Hepatocyte (in vitro differentiated cells): Measurements from ENCODE around the gene ANKRD44. TPM values are rescaled to one million over a fixed set of nuclear protein-coding genes. Genes with fewer than 3 reads are reported as not detected.

Experiments used
- DNase-seq: peaks from one replicate; pipeline ENCODE4 v3.0.0-alpha.2; 2016; ENCODE audit warnings: low spot score
- H2AFZ ChIP-seq: fragments of 200-600 bp; sonication (generic); 2 replicates; pipeline ENCODE4 v1.6.0; 2016; ENCODE audit warnings: antibody characterized with exemption, mild to moderate bottlenecking
- H3K27ac ChIP-seq: fragments of 200-600 bp; sonication (generic); 2 replicates; pipeline ENCODE4 v1.5.1; 2016; ENCODE audit warnings: mild to moderate bottlenecking
- H3K27me3 ChIP-seq: fragments of 200-600 bp; sonication (generic); 2 replicates; pipeline ENCODE4 v1.6.1; 2016
- H3K36me3 ChIP-seq: fragments of 200-600 bp; sonication (generic); replicated peaks from 2 replicates; pipeline ENCODE4 v1.5.1; 2016; ENCODE audit warnings: low read depth; ENCODE audit not compliant: insufficient read depth
- H3K4me1 ChIP-seq: fragments of 200-600 bp; sonication (generic); 2 replicates; pipeline ENCODE4 v1.5.1; 2016; ENCODE audit warnings: mild to moderate bottlenecking, moderate library complexity; ENCODE audit not compliant: insufficient read depth
- H3K4me2 ChIP-seq: fragments of 200-600 bp; sonication (generic); 2 replicates; pipeline ENCODE4 v1.6.0; 2016
- H3K4me3 ChIP-seq: fragments of 200-600 bp; sonication (generic); 2 replicates; pipeline ENCODE4 v1.5.1; 2016; ENCODE audit warnings: mild to moderate bottlenecking
- H3K79me2 ChIP-seq: fragments of 200-600 bp; sonication (generic); 2 replicates; pipeline ENCODE4 v1.6.0; 2017; ENCODE audit warnings: mild to moderate bottlenecking
- H3K9me2 ChIP-seq: fragments of 200-600 bp; sonication (generic); replicated peaks from 2 replicates; pipeline ENCODE4 v1.6.0; 2017; ENCODE audit warnings: mild to moderate bottlenecking; ENCODE audit not compliant: insufficient read depth
- H3K9me3 ChIP-seq: fragments of 200-600 bp; sonication (generic); 2 replicates; pipeline ENCODE4 v1.5.1; 2016; ENCODE audit warnings: low read depth, mild to moderate bottlenecking
- H4K20me1 ChIP-seq: fragments of 200-600 bp; sonication (generic); 2 replicates; pipeline ENCODE4 v1.6.0; 2016; ENCODE audit warnings: mild to moderate bottlenecking; ENCODE audit not compliant: insufficient read depth, poor library complexity, severe bottlenecking
- EZH2 ChIP-seq: fragments of 200-600 bp; sonication (generic); IDR thresholded peaks from 2 replicates; pipeline ENCODE4 v1.6.1; 2016; ENCODE audit warnings: antibody characterized with exemption, mild to moderate bottlenecking, borderline replicate concordance
- EZH2phosphoT487 ChIP-seq: fragments of 200-600 bp; sonication (generic); IDR thresholded peaks from one replicate; pipeline ENCODE4 v1.6.1; 2018; ENCODE audit warnings: antibody characterized with exemption, mild to moderate bottlenecking, low read depth, moderate library complexity; ENCODE audit not compliant: unreplicated experiment, severe bottlenecking
- WGBS: methylation state at CpG from one replicate; pipeline ENCODE4 v1.1.6; 2016; ENCODE audit warnings: low lambda C conversion rate; ENCODE audit errors: missing lambda C conversion rate; 5-methylcytosine and 5-hydroxymethylcytosine counted together
- polyA plus RNA-seq: library from polyadenylated mRNA; unstranded; fragments of >200 nt; fragmentation: Nextera tagmentation; extraction: Ambion mirVana; gene quantifications from 2 replicates; pipeline ENCODE4 v1.2.1, GENCODE V29; 2016
- total RNA-seq: library from RNA; depleted of rRNA; stranded (reverse); fragments of >200 nt; gene quantifications from 2 replicates; pipeline ENCODE4 v1.2.3, GENCODE V29; 2014
- TF ChIP-seq, protein P1 (sequence below): fragments of 200-600 bp; sonication (generic); IDR thresholded peaks from 2 replicates; pipeline ENCODE4 v1.5.1; 2016; ENCODE audit warnings: antibody characterized with exemption, mild to moderate bottlenecking; ENCODE audit not compliant: poor library complexity

ANKRD44 gene
- total and polyA plus RNA-seq, 2 experiments from 2014 or later: 5.9 to 9.1 TPM

DNA sequence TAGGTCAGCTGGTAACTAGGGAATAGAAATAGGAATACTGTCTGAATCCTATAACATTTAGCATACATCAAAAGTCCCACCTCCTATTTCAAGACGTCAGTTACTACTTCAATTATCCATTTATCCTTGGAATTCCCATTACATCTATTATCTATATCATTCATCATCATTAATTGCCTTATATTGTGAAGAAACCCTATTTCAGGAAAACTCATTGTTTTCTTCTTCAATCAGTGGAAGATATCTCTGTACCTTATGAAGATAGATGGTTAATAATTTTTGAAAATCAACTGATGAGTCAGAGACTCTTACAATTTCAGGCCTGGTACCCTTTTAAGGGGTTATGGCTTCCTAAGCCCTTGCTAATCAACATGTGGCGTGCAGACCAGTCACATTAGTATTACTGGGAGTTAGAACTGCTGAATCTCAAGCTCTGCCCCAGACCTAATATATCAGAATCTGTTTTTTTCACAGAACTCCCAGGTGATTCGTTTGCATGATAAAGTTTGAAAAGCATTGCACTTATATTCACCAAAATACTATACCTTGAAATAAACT lies 314.7 kb downstream of the ANKRD44 start:
- Histone ChIP-seq H3K4me3 (no peak overlapping the region), H3K79me2 (no peaks in the 10 kb centered on the region), H3K9me2 (no peaks in the 10 kb centered on the region), H2AFZ (no peak overlapping the region), H3K36me3 (no peaks in the 10 kb centered on the region), H3K4me2 (no peak overlapping the region), H3K9me3 (no peaks in the 10 kb centered on the region), H3K27ac (no peak overlapping the region), H3K27me3 (no peaks in the 10 kb centered on the region), H3K4me1 (no peaks in the 10 kb centered on the region), H4K20me1 (no peaks in the 10 kb centered on the region)
- TF ChIP-seq EZH2phosphoT487: no peak
- TF ChIP-seq, protein P1, sequence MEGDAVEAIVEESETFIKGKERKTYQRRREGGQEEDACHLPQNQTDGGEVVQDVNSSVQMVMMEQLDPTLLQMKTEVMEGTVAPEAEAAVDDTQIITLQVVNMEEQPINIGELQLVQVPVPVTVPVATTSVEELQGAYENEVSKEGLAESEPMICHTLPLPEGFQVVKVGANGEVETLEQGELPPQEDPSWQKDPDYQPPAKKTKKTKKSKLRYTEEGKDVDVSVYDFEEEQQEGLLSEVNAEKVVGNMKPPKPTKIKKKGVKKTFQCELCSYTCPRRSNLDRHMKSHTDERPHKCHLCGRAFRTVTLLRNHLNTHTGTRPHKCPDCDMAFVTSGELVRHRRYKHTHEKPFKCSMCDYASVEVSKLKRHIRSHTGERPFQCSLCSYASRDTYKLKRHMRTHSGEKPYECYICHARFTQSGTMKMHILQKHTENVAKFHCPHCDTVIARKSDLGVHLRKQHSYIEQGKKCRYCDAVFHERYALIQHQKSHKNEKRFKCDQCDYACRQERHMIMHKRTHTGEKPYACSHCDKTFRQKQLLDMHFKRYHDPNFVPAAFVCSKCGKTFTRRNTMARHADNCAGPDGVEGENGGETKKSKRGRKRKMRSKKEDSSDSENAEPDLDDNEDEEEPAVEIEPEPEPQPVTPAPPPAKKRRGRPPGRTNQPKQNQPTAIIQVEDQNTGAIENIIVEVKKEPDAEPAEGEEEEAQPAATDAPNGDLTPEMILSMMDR: no peak
- no peak for TF ChIP-seq EZH2
- DNase-seq: no peak
- 84% methylated on average over 3 of the region's 3 CpGs for WGBS

DNA sequence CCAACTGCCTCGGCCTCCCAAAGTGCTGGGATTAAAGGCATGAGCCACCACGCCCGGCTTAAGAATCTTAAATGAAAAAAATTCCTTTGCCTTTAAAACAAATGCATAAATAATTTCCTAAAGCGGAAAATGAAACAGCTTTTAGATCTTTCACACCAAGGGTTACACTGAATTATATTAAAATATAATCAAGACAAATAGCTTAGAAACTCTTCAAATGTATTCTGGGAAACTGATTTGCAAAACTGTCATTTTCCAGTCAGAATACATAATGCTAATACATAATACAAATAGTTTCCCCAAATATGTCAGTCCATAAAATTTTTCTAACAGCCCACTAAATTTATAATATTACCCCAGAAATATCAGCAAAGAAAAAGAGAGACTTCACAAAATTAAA lies 315.8 kb downstream of the ANKRD44 start:
- no peak overlapping the region for H3K4me2 ChIP-seq
- H3K36me3 ChIP-seq: no peaks in the 10 kb centered on the region
- no peak overlapping the region for H2AFZ ChIP-seq
- no peaks in the 10 kb centered on the region for H4K20me1 ChIP-seq
- no peaks in the 10 kb centered on the region for H3K79me2 ChIP-seq
- H3K9me2 ChIP-seq: no peaks in the 10 kb centered on the region
- DNase-seq: no peak
- H3K4me3 ChIP-seq: no peak overlapping the region
- H3K4me1 ChIP-seq: no peaks in the 10 kb centered on the region
- no peaks in the 10 kb centered on the region for H3K27me3 ChIP-seq
- TF ChIP-seq, protein P1: no peak
- TF ChIP-seq EZH2: no peak
- no peak for TF ChIP-seq EZH2phosphoT487
- no peaks in the 10 kb centered on the region for H3K9me3 ChIP-seq
- WGBS: 88% methylated on average over 4 of the region's 4 CpGs
- no peak overlapping the region for H3K27ac ChIP-seq

DNA sequence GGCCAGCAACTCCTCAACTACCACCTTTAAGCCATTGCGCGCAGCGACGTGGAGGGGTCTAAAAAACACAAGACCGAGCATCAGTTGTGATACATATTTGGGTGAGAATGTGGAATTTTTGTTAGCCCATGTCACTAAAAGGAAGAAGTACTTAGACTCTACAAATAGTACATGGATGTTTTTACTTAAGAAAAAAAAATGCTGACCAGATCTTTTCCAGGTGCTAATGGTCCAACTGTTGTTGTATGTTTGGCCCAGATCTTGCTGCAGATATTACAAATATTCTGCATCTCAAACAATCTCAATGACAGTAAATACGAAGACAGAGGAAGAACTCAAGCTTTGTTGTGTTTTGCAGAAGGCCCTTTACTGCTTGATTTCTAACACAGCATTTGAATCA lies 317.0 kb downstream of the ANKRD44 start:
- H3K27ac ChIP-seq: no peak overlapping the region
- no peaks in the 10 kb centered on the region for H3K4me1 ChIP-seq
- no peak overlapping the region for H2AFZ ChIP-seq
- no peaks in the 10 kb centered on the region for H3K36me3 ChIP-seq
- H3K9me3 ChIP-seq: no peaks in the 10 kb centered on the region
- no peak for TF ChIP-seq EZH2
- TF ChIP-seq, protein P1: no peak
- no peak for TF ChIP-seq EZH2phosphoT487
- WGBS: 97% methylated on average over 6 of the region's 6 CpGs
- no peaks in the 10 kb centered on the region for H3K27me3 ChIP-seq
- no peaks in the 10 kb centered on the region for H4K20me1 ChIP-seq
- no peaks in the 10 kb centered on the region for H3K9me2 ChIP-seq
- H3K4me3 ChIP-seq: no peak overlapping the region
- no peak overlapping the region for H3K4me2 ChIP-seq
- no peak for DNase-seq
- H3K79me2 ChIP-seq: no peaks in the 10 kb centered on the region
